Measurements from ENCODE around the gene SBK2. TPM values are rescaled to one million over a fixed set of nuclear protein-coding genes. Genes with fewer than 3 reads are reported as not detected.
"Not testable (repeated sequence)": the region's sequence is repeated elsewhere in the genome, so short reads cannot be mapped to it uniquely, and the experiment has no call there.

The SBK2 gene
- total RNA-seq, 1 experiment from 2014 or later = 3.5 TPM

DNA sequence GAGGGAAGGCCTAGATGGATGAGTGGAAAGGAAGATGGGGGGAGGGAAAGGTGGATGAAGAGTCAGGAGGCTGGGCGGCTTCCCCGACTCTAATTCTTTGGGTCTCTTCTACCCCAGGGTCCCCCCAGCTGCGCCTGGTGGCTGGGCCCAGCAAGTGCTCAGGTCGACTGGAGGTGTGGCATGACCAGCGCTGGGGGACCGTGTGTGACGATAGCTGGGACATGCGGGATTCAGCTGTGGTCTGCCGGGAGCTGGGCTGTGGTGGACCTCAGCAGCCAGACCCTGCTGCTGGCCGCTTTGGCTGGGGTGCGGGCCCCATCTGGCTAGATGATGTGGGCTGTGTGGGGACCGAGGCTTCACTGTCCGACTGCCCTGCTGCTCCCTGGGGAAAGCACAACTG, 39.2 kb downstream of the SBK2 start:
- Histone ChIP-seq H3K36me3 (ENCODE audit: low read depth) (no peaks in the 10 kb centered on the region), H3K9me2 (ENCODE audit: insufficient read depth) (no peaks in the 10 kb centered on the region), H3K27ac (no peak overlapping the region), H3K9me3 (ENCODE audit: insufficient read depth, low read depth) (no peaks in the 10 kb centered on the region), H3K4me2 (no peak overlapping the region), H3F3A (ENCODE audit: insufficient read depth, low read depth) (peaks cover 14% of the 10 kb centered on the region), H3K4me1 (replicated peaks; ENCODE audit: insufficient read depth) (peaks cover 13% of the 10 kb centered on the region), H2AFZ (no peak overlapping the region), H3K79me2 (ENCODE audit: low read depth) (no peaks in the 10 kb centered on the region), H3K4me3 (no peak overlapping the region), H4K20me1 (ENCODE audit: insufficient read depth) (no peaks in the 10 kb centered on the region), H3K27me3 (ENCODE audit: insufficient read depth, low read depth) (peaks cover 12% of the 10 kb centered on the region)
- ChIA-PET CTCF (interaction anchor here (0.6 kb wide), 1 partner anchor 75 kb away, joined by 4 read pairs; no protein-coding TSS in a partner anchor), POLR2A (ENCODE audit: unreplicated experiment) (no interaction called here)
- intact Hi-C loops (cut with micrococcal nuclease; ENCODE audit: unreplicated experiment) = loop anchor here (5.0 kb wide), 1 partner anchor 35 kb away; the partner anchor contains the start of genes C19orf85 and ISOC2
- no peak for DNase-seq
- BruUV-seq (replicated peaks) = no TSS peak
- no peak for TF ChIP-seq EZH2 (IDR thresholded peaks at IDR 0.05; ENCODE audit: low read depth)
- TF ChIP-seq, protein P1, sequence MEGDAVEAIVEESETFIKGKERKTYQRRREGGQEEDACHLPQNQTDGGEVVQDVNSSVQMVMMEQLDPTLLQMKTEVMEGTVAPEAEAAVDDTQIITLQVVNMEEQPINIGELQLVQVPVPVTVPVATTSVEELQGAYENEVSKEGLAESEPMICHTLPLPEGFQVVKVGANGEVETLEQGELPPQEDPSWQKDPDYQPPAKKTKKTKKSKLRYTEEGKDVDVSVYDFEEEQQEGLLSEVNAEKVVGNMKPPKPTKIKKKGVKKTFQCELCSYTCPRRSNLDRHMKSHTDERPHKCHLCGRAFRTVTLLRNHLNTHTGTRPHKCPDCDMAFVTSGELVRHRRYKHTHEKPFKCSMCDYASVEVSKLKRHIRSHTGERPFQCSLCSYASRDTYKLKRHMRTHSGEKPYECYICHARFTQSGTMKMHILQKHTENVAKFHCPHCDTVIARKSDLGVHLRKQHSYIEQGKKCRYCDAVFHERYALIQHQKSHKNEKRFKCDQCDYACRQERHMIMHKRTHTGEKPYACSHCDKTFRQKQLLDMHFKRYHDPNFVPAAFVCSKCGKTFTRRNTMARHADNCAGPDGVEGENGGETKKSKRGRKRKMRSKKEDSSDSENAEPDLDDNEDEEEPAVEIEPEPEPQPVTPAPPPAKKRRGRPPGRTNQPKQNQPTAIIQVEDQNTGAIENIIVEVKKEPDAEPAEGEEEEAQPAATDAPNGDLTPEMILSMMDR (conservative IDR thresholded peaks at IDR 0.05) = no peak

DNA sequence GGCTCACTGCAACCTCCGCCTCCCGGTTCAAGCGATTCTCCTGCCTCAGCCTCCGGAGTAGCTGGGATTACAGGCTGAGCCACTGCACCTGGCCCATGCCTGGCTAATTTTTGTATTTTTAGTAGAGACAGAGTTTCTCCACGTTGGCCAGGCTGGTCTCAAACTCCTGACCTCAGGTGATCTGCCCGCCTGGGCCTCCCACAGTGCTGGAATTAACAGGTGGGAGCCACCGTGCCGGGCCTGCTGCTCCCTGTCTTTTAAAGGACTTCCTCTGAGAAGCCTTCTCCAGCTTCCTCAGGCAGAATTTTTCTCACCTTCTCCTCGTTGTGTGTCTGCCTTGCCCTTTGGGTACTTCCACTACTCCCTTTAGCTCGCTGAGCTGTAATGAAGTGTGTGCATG, 40.1 kb downstream of the SBK2 start:
- H3F3A ChIP-seq (ENCODE audit: insufficient read depth, low read depth) = peaks cover 14% of the 10 kb centered on the region
- H3K4me2 ChIP-seq; H3K4me3 ChIP-seq; H3K36me3 ChIP-seq (ENCODE audit: low read depth); H2AFZ ChIP-seq; H3K27ac ChIP-seq; DNase-seq; CTCF ChIA-PET; H4K20me1 ChIP-seq (ENCODE audit: insufficient read depth); H3K79me2 ChIP-seq (ENCODE audit: low read depth); BruUV-seq (replicated peaks); H3K9me2 ChIP-seq (ENCODE audit: insufficient read depth); H3K9me3 ChIP-seq (ENCODE audit: insufficient read depth, low read depth): not testable (repeated sequence)
- POLR2A ChIA-PET (ENCODE audit: unreplicated experiment) = interaction anchor here (0.6 kb wide), 1 partner anchor 21 kb away, joined by 7 read pairs; the partner anchor contains the start of gene ZNF628
- intact Hi-C loops (cut with micrococcal nuclease; ENCODE audit: unreplicated experiment) = loop anchor here (5.0 kb wide), 1 partner anchor 35 kb away; the partner anchor contains the start of genes C19orf85 and ISOC2
- H3K4me1 ChIP-seq (replicated peaks; ENCODE audit: insufficient read depth) = peaks cover 13% of the 10 kb centered on the region
- H3K27me3 ChIP-seq (ENCODE audit: insufficient read depth, low read depth) = peaks cover 12% of the 10 kb centered on the region

DNA sequence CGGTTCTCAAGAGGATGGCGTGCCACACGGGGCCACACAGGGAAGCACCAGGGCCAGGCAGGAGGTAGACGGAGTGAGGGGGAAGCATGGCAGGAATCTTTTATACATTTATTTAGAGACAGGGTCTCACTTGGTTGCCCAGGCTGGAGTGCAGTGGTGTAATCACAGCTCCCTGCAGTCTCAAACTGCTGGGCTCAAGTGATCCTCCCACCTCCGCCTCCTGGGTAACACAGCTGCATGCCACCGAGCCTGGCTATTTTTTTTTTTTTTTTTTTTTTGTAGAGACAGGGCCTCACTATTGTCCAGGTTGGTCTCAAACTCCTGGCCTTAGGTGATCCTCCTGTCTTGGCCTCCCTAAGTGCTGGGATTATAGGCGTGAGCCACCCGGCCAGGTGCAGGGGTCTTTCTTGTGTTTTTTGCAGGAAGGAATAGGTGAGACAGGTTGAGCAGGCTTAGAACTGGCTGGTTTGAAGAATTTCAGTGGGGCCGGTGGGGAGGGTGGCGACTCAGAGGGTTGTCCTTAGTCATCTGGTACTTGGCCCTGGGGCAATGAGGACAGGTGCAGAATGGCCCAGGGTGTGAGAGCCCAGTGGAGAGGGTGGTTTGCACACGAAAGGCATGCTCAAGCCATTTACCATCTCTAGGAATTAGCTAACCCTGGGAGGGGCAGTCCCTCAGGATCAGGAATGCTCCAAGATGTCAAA, 41.1 kb downstream of the SBK2 start:
- no peaks in the 10 kb centered on the region for H3K9me3 ChIP-seq (ENCODE audit: insufficient read depth, low read depth)
- POLR2A ChIA-PET (ENCODE audit: unreplicated experiment) = interaction anchor here (0.5 to 0.7 kb wide), 4 partner anchors 9 to 901 kb away, joined by 5 to 16 read pairs (median 5); no protein-coding TSS in a partner anchor
- H3K4me1 ChIP-seq (replicated peaks; ENCODE audit: insufficient read depth) = peaks cover 13% of the 10 kb centered on the region
- TF ChIP-seq, protein P1 (conservative IDR thresholded peaks at IDR 0.05) = no peak
- no peak for TF ChIP-seq EZH2 (IDR thresholded peaks at IDR 0.05; ENCODE audit: low read depth)
- CTCF ChIA-PET = interaction anchor here (0.6 to 0.7 kb wide), 2 partner anchors 29 to 842 kb away, joined by 3 to 5 read pairs; no protein-coding TSS in a partner anchor
- no peaks in the 10 kb centered on the region for H3K9me2 ChIP-seq (ENCODE audit: insufficient read depth)
- H3K27me3 ChIP-seq (ENCODE audit: insufficient read depth, low read depth) = peaks cover 15% of the 10 kb centered on the region
- H3K36me3 ChIP-seq (ENCODE audit: low read depth) = no peaks in the 10 kb centered on the region
- no peaks in the 10 kb centered on the region for H3K79me2 ChIP-seq (ENCODE audit: low read depth)
- peak; percentile 83 to 87 for DNase-seq
- no peak overlapping the region for H2AFZ ChIP-seq
- H4K20me1 ChIP-seq (ENCODE audit: insufficient read depth) = no peaks in the 10 kb centered on the region
- no peak overlapping the region for H3K4me3 ChIP-seq
- intact Hi-C loops (cut with micrococcal nuclease; ENCODE audit: unreplicated experiment) = loop anchor here (5.0 kb wide), 1 partner anchor 33 kb away; the partner anchor contains the start of genes C19orf85 and ISOC2
- peaks cover 14% of the 10 kb centered on the region for H3F3A ChIP-seq (ENCODE audit: insufficient read depth, low read depth)
- BruUV-seq (replicated peaks) = no TSS peak
- no peak overlapping the region for H3K27ac ChIP-seq
- H3K4me2 ChIP-seq = 0 out of 2 replicates have a peak overlapping the region, but pooled peaks have one; percentile 0

Data from PC-9 (cell line).